GM18508 (cell line): Measurements from ENCODE around the gene S100A9.
"Not testable (repeated sequence)": the region's sequence is repeated elsewhere in the genome, so short reads cannot be mapped to it uniquely, and the experiment has no call there.

Experiments
- ATAC-seq: cut with Tn5 transposase; IDR thresholded peaks from one replicate; pipeline ENCODE4 v1.9.1; 2021; ENCODE audit warnings: moderate number of reproducible peaks; ENCODE audit not compliant: insufficient read depth, unreplicated experiment

The S100A9 gene

GRCh38 chr1:153357853-153358690 lies at the start of gene S100A9:
S100A9 (plus strand) TSS chr1:153357854; CDS start chr1:153358284, 430 bp downstream.
- ATAC-seq = no peak

GRCh38 chr1:153308540-153308939 lies 49.1 kb upstream of the S100A9 start:
- no peak for ATAC-seq

GRCh38 chr1:153309441-153309840 lies 48.2 kb upstream of the S100A9 start:
- no peak for ATAC-seq

DNA sequence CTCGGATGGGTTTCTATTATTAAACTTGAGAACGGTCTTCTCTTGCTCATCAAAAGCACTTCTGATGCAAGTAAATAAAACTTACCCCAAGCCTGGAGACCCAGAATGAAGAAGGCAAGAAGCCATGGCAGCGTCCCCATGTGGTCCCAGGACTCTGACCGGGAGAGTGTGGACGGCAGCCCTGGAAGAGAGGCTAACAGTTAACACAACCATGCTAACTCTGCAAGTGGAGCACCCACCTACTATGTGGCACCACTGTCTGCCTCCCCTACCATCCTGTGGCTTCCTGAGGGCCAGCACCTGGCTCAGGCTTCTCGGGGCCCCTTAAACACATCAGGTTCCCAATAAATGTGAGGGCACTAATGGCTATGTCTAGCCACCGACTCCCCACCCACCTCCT lies 47.1 kb upstream of the S100A9 start:
- no peak for ATAC-seq

DNA sequence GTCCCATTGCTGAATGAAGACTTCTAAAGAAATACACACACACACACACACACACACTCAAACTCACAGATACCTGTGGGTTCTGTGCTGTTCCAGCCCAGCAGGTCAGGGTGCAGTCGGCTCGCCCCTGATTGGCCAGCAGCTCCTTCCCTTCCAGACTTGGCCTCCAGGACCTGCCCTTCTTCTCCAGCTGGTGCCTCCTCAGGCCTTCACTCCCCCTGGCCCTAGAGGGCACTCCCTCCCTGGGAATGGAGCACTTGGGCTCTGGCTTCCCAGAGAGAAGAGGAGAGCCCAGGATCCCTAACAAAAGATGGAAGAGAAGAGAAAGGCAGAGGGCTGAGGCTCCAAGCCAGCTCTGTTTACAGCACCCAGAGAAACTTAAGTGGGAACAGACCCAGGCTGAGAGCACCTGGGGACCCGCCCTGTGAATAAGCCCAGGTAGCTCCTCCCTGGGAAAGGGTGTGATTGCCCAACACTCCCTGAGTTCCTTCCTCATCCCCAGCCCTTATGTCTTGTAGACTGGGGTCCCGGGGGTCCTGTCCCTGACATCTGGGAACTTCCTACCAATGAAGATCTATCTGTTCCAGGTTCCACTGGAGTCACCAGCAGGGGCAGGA lies 45.0 kb upstream of the S100A9 start, which contains the start of gene PGLYRP3:
Gene PGLYRP3, minus strand, starts transcription at position 383 of the 617 bp plus-strand sequence. CDS start 2,287 bp downstream, outside the sequence.
- no peak for ATAC-seq

- ATAC-seq = no peak
Observed at GRCh38 chr1:153313288-153313687, 44.4 kb upstream of the S100A9 start.

GRCh38 chr1:153314388-153314787 lies 43.3 kb upstream of the S100A9 start:
- ATAC-seq = not testable (repeated sequence)

DNA sequence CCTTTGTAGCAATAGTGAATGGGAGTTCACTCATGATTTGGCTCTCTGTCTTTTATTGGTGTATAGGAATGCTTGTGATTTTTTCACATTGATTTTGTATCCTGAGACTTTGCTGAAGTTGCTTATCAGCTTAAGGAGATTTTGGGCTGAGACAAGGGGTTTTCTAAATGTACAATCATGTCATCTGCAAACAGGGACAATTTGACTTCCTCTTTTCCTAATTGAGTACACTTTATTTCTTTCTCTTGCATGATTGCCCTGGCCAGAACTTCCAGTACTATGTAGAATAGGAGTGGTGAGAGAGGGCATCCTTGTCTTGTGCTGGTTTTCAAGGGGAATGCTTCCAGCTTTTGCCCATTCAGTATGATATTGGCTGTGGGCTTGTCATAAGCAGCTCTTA lies 41.6 kb upstream of the S100A9 start:
- not testable (repeated sequence) for ATAC-seq

DNA sequence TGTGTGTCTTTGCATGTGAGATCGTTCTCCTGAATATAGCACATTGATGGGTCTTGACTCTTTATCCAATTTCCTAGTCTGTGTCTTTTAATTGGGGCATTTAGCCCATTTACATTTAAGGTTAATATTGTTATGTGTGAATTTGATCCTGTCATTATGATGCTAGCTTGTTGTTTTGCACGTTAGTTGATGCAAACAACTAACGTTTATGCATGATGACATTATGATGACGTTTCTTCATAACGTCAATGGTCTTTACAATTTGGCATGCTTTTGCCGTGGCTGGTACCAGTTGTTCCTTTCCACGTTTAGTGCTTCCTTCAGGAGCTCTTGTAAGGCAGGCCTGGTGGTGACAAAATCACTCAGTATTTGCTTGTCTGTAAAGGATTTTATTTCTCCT lies 39.5 kb upstream of the S100A9 start:
- ATAC-seq = not testable (repeated sequence)

GRCh38 chr1:153322568-153322967 lies 35.1 kb upstream of the S100A9 start:
- ATAC-seq = no peak

GRCh38 chr1:153324912-153325311 lies 32.7 kb upstream of the S100A9 start:
- ATAC-seq = no peak

DNA sequence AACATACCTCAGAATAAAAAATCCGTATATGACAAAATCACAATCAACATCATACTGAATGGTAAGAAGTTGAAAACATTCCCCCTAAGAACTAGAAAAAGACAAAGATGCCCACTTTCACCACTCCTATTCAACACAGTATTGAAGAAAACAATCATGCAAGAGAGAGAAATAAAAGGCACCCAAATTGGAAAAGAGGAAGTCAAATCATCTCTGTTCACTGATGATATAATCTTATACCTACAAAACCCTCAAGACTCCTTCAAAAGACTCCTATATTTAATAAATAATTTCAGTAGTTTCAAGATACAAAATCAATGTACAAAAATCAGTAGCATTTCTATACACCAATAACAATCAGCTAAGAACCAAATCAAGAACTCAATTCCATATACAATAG lies 23.8 kb upstream of the S100A9 start:
- ATAC-seq = no peak

GRCh38 chr1:153336650-153337049 lies 21.0 kb upstream of the S100A9 start:
- no peak for ATAC-seq

GRCh38 chr1:153337980-153338853 lies 19.4 kb upstream of the S100A9 start:
- ATAC-seq = no peak

GRCh38 chr1:153339802-153340201 lies 17.9 kb upstream of the S100A9 start:
- ATAC-seq = no peak

GRCh38 chr1:153340356-153340755 lies 17.3 kb upstream of the S100A9 start:
- ATAC-seq = no peak

DNA sequence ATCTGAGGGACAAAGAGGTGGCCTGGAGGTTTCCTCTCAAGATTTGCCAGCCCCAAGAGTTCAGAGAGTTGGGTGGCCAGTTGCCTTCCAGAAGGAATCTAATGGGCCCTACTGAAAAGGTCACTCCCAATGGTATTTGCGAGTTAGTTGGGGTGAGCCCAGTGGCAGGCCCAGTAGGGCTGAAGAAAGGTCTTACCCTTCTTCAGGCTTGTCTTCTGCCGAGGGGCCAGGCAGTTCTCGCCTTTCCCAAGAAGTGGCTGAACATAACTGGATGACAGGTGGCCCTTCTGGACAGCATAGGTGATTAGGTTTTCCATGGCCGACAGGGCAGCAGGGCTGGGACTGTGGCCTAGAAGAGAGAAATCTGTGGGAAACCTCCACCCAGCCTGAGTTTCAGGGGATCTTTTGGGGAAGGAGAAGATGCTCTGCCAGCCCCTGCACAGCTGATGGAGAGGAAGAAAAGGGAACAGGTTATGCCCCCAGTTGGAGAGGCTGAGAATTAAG lies 16.2 kb upstream of the S100A9 start:
- ATAC-seq = no peak

GRCh38 chr1:153342178-153342577 lies 15.5 kb upstream of the S100A9 start:
- ATAC-seq = no peak

GRCh38 chr1:153343040-153343681 lies 14.5 kb upstream of the S100A9 start:
- no peak for ATAC-seq
